Upper lobe of right lung (tissue), 1 donor: ENCODE data around the gene CRTC2. TPM values are rescaled to one million over a fixed set of nuclear protein-coding genes. Genes with fewer than 3 reads are reported as not detected.
A peak's percentile ranks its signal among the peaks of the same experiment; 100 is the strongest.

Source experiments
- ATAC-seq: fragments of 200-7000 bp; cut with Tn5 transposase; one replicate; pipeline ENCODE4 v1.9.1; 2020; ENCODE audit warnings: mild to moderate bottlenecking, moderate library complexity
- DNase-seq: peaks from one replicate; pipeline ENCODE4 v3.0.0-alpha.2; 2020
- H3K27ac ChIP-seq: fragments of 200-600 bp; one replicate; pipeline ENCODE4 v1.8.0; 2022
- H3K27me3 ChIP-seq: fragments of 200-600 bp; one replicate; pipeline ENCODE4 v1.8.0; 2022; ENCODE audit warnings: mild to moderate bottlenecking
- H3K36me3 ChIP-seq: fragments of 200-600 bp; one replicate; pipeline ENCODE4 v1.8.0; 2022
- H3K4me1 ChIP-seq: fragments of 200-600 bp; one replicate; pipeline ENCODE4 v1.8.0; 2022
- H3K4me3 ChIP-seq: fragments of 200-600 bp; one replicate; pipeline ENCODE4 v1.8.0; 2022; ENCODE audit warnings: mild to moderate bottlenecking
- H3K9me3 ChIP-seq: fragments of 200-600 bp; one replicate; pipeline ENCODE4 v1.8.0; 2022
- intact Hi-C: fragments of 100-400 bp; cut with DNase I; formaldehyde crosslinking; loops from one replicate; pipeline ENCODE4 v1.11.0; 2022
- total RNA-seq: library from RNA; stranded (reverse); fragmentation: NEBNext Ultra II Directional; extraction: Animal tissue kit (Norgen Biotek cat#: 25700); gene quantifications from one replicate; pipeline ENCODE4 v1.2.1, GENCODE V29; 2021
- TF ChIP-seq, protein P1 (sequence below): fragments of 200-600 bp; IDR thresholded peaks from one replicate; pipeline ENCODE4 v1.8.0; 2022; ENCODE audit warnings: antibody characterized with exemption
- donor health status: DM: no; HTN: yes; CAD: no; lungs with severe emphysema.

CRTC2 gene
- total RNA-seq, 1 donor from 2014 or later, result 52.7 TPM

DNA sequence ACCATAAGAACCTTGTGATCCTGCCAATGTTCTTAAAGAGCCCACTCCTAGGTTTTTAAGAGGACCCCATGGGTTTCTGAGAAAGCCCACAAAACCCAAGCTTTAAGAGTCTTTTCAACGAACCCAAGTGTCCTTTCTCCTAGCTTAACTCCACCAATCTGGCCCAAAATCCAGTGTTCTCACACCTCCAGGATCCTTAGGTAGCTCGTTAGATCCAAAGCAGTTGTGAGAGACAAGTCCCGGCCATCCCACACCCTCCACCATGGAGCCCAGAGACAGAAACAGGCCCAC is 13.6 kb downstream of the CRTC2 start:
- Histone ChIP-seq H3K36me3 (peaks cover 58% of the 10 kb centered on the region), H3K4me3 (peak overlapping the region; percentile 78), H3K27ac (peak overlapping the region; percentile 95), H3K9me3 (no peaks in the 10 kb centered on the region), H3K27me3 (no peaks in the 10 kb centered on the region), H3K4me1 (peaks cover 23% of the 10 kb centered on the region)
- TF ChIP-seq, protein P1, sequence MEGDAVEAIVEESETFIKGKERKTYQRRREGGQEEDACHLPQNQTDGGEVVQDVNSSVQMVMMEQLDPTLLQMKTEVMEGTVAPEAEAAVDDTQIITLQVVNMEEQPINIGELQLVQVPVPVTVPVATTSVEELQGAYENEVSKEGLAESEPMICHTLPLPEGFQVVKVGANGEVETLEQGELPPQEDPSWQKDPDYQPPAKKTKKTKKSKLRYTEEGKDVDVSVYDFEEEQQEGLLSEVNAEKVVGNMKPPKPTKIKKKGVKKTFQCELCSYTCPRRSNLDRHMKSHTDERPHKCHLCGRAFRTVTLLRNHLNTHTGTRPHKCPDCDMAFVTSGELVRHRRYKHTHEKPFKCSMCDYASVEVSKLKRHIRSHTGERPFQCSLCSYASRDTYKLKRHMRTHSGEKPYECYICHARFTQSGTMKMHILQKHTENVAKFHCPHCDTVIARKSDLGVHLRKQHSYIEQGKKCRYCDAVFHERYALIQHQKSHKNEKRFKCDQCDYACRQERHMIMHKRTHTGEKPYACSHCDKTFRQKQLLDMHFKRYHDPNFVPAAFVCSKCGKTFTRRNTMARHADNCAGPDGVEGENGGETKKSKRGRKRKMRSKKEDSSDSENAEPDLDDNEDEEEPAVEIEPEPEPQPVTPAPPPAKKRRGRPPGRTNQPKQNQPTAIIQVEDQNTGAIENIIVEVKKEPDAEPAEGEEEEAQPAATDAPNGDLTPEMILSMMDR, result no peak
- intact Hi-C loops, result no loop called here
- DNase-seq, result no peak
- ATAC-seq, result no peak

DNA sequence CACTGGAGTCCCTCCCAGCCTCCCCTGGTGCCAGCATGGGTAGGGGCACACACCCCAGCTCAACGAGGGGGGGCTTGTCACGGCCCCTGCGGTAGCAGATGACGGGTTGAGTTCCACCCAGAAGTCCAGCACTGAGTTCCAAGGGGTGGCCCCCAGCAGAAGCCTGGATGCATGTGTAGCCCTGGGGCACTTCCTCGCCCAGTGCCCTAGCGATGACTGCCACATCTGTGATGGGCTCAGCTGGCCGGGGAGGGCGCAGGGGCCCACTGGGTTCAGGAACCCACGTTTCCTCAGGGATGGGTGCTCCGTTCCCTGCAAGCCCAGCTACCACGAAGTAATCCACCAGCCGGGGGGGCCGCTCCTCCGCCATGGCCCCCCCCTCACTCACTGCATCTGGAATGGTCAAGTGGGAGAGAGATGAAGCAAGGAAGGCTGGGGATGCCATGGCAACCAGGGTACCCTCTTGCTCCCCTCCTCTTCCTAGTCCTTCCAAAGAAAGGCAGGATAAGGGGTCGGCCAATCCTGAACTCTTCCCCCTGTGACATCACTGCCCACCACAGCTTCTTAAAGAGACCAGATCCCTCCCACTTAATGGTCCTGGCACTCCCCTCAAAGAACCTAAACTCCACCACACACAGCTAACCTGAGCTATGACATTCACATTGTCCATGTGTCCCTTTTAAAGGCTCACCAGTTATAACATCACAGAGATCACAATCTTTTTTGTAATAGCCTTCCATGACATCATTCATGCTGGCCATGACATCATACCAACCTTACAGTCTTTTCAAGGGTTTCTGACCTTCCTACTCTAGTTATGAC is 14.2 kb downstream of the CRTC2 start:
- peak overlapping the region; percentile 78 for H3K4me3 ChIP-seq

DNA sequence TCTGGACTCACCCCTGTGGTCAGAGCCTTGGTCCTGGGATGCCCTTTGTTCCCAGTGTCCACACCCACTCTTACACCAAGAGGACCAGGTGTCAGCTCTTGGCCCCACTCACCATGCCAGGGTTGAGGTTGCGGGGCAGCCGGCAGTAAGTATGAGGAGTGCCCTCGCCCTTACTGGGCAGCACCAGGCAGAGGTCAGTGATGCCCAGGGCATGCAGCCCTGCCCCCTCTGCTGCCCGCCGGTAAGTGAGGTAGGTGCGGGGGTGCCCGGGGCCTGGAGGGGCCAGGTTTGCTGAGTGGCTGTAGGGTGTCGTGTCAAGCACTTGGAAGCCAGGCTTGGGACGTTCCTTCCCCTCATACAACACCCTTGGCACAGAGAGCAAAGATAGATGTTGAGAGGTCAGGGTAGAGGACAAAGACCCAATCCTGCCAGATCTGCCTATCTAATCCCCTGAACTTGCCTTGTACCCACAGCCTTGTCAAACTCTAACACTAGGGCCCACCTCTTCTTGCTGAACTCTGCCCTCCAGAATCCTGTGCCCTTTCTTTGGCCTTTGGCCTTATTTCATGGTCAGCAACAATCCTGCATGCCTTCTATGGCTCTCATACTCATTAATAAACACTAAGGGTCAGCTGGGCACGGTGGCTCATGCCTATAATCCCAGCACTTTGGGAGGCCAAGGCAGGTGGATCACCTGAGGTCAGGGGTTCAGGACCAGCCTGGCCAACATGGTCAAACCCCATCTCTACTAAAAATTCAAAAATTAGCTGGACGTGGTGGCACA is 15.5 kb downstream of the CRTC2 start:
- no peak for ATAC-seq
- Histone ChIP-seq H3K36me3 (peaks cover 57% of the 10 kb centered on the region), H3K27me3 (no peaks in the 10 kb centered on the region), H3K4me3 (no peak overlapping the region), H3K9me3 (no peaks in the 10 kb centered on the region), H3K27ac (no peak overlapping the region), H3K4me1 (peaks cover 23% of the 10 kb centered on the region)
- TF ChIP-seq, protein P1, result no peak
- peak; percentile 61 for DNase-seq
- intact Hi-C loops, result no loop called here

More for the DNA sequence above, 14.2 kb downstream of the CRTC2 start:
- TF ChIP-seq, protein P1, result no peak
- no peak for ATAC-seq
- Histone ChIP-seq H3K27me3 (no peaks in the 10 kb centered on the region), H3K9me3 (no peaks in the 10 kb centered on the region), H3K27ac (peak overlapping the region; percentile 95), H3K36me3 (peaks cover 58% of the 10 kb centered on the region), H3K4me1 (peaks cover 23% of the 10 kb centered on the region)
- intact Hi-C loops, result no loop called here
- no peak for DNase-seq

DNA sequence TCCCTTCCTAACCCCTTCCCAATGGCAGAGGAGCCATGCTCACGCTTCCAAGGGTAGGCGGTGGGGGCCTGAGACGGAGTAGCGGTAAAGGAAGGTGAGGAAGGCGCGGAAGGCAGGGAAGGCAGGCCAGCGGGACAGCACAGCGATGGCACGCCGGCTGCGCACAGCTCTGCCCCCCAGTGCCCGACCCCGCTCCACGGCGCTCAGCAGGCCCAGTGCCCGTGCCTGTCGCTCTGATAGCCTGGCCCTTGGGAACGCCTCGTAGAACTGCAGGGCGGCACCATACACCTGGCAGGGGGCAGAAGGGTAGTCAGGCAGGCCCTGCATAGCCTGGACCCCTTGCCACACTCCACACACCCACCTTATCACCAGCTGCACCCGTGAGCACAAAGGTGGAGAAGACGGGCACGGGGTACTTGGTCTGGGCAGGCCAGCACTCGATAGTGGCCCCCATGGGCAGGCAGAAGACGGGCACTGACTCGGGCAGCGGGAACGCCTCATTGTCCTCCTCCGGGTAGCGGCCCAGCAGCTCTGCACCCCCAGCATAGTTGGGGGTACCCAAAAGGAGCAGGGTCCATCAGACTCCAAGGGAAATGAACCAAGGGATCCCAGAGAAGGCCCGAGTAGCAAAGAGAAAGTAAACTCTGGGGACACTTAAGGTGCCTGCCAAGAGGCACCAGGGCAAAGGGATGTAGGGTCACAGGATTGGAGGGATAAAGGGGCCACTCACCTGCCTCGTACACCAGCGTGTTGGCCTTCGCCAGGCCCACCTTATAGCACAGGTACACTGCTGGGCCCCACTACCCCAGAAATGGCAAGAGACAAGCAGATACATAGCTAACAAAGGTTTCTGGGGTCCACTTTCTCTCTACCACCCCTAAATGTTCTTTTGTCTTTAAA is 16.3 kb downstream of the CRTC2 start:
- no peak overlapping the region for H3K4me3 ChIP-seq
- peaks cover 21% of the 10 kb centered on the region for H3K4me1 ChIP-seq
- TF ChIP-seq, protein P1, result no peak
- intact Hi-C loops, result no loop called here
- DNase-seq (peak; percentile 55), ATAC-seq (no peak)
- no peaks in the 10 kb centered on the region for H3K27me3 ChIP-seq
- no peaks in the 10 kb centered on the region for H3K9me3 ChIP-seq
- H3K27ac ChIP-seq, result no peak overlapping the region
- H3K36me3 ChIP-seq, result peaks cover 61% of the 10 kb centered on the region

DNA sequence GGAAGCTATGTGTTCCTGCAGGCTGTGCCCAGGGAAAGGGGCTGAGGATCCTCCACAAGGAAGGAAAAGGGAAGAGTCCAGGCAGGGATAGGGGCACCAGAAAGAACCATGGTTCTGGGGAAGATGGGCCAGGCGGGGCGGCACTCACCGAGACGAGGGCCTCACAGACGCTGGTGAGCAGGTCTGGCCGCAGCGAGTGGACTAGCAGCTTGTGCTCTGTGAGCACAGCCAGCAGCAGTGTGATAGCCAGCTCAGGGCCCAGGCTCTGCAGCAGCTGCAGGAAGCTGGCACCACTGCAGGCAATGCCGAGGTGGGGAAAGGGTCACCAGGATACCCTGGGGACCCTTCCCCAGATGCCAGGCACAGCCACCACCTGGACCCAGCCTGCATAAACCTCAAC is 17.7 kb downstream of the CRTC2 start:
- no peak overlapping the region for H3K4me3 ChIP-seq
- H3K27ac ChIP-seq, result no peak overlapping the region
- no peaks in the 10 kb centered on the region for H3K9me3 ChIP-seq
- TF ChIP-seq, protein P1, result no peak
- intact Hi-C loops, result no loop called here
- DNase-seq, result peak; percentile 44
- no peaks in the 10 kb centered on the region for H3K27me3 ChIP-seq
- ATAC-seq, result no peak
- H3K4me1 ChIP-seq, result peaks cover 16% of the 10 kb centered on the region
- peaks cover 74% of the 10 kb centered on the region for H3K36me3 ChIP-seq
